Activated naive CD4-positive, alpha-beta T cell treated with anti-CD3 and anti-CD28 coated beads, Interleukin-2, amount 50 U/mL, for 72 hours (primary cell): ENCODE data around the gene CLSTN2. TPM values are rescaled to one million over a fixed set of nuclear protein-coding genes. Genes with fewer than 3 reads are reported as not detected.

ENCODE experiments used
- ATAC-seq, 2 donors: fragments of 150-1000 bp; cut with Tn5 transposase; 2 replicates each; pipeline ENCODE4 v1.10.0; 2021; ENCODE audit warnings: mild to moderate bottlenecking in 2 of 2, moderate library complexity in 2 of 2
- DNase-seq, 2 donors: peaks; one replicate each; pipeline ENCODE4 v3.0.0; 2021 to 2022; ENCODE audit warnings: low spot score in 2 of 2
- H3K27ac Mint-ChIP-seq, 2 donors: one replicate each; pipeline ENCODE4 v1.8.0; 2022; ENCODE audit warnings: mild to moderate bottlenecking in 2 of 2, mixed read lengths in 2 of 2
- H3K36me3 Mint-ChIP-seq, 2 donors: one replicate each; pipeline ENCODE4 v1.8.0; 2022; ENCODE audit warnings: mixed read lengths in 2 of 2
- H3K9me3 Mint-ChIP-seq, 2 donors: one replicate each; pipeline ENCODE4 v1.8.0; 2022; ENCODE audit warnings: mixed read lengths in 2 of 2
- total RNA-seq, 2 donors: library from RNA; stranded (reverse); gene quantifications; one replicate each; pipeline ENCODE4 v1.2.3, GENCODE V29; 2022

CLSTN2 gene
- total RNA-seq, 2 donors from 2014 or later = not detected

DNA sequence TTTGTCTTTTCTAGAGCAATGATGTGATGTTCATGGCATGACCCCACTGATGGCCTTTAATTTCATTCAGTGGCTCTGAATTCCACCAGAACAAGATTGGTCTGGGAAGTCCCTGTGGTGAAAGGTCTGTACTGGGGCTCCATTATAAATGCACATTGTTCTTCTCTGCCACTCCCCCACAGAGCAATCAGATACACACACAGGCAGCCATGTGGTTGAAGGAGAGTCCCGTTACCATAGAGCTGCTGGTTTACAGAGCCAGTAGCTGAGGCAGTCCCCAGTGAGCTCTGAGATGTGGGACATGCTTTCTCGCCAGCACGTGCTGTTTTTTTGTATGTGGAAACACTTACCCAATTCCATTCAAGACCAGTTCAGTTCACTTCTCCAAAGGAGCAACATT is 570.2 kb downstream of the CLSTN2 start:
- DNase-seq = no peak
- H3K9me3 Mint-ChIP-seq = no peaks in the 10 kb centered on the region
- ATAC-seq = no peak
- no peaks in the 10 kb centered on the region for H3K36me3 Mint-ChIP-seq
- no peak overlapping the region for H3K27ac Mint-ChIP-seq

- DNase-seq (no peak), ATAC-seq (no peak)
- Mint-ChIP-seq H3K27ac (no peak overlapping the region), H3K9me3 (no peaks in the 10 kb centered on the region), H3K36me3 (no peaks in the 10 kb centered on the region)
Observed at GRCh38 chr3:140505876-140506275, 570.9 kb downstream of the CLSTN2 start.

DNA sequence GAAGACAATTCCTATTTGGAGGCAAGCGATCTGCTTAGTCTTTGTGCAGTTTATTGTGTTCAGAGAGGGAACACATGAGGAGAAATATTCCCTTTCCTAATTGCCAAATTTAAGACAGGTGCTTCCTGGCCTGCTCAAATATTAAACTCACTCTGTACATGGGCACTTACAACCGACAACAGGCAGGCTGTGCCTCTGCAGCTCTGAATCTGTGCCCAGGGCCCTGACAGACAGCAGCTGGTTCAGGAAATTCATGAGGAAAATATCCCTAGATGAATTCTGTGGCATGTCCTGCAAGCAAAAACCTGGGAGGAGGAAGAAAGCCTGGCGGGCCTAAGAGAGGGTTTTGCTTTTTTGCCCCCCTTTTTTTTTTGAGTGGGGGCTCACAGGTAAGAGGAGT is 573.6 kb downstream of the CLSTN2 start:
- H3K9me3 Mint-ChIP-seq = peaks cover 0 to under 1% of the 10 kb centered on the region in 2 donors
- no peak overlapping the region for H3K27ac Mint-ChIP-seq
- H3K36me3 Mint-ChIP-seq = no peaks in the 10 kb centered on the region
- ATAC-seq = no peak
- no peak for DNase-seq

DNA sequence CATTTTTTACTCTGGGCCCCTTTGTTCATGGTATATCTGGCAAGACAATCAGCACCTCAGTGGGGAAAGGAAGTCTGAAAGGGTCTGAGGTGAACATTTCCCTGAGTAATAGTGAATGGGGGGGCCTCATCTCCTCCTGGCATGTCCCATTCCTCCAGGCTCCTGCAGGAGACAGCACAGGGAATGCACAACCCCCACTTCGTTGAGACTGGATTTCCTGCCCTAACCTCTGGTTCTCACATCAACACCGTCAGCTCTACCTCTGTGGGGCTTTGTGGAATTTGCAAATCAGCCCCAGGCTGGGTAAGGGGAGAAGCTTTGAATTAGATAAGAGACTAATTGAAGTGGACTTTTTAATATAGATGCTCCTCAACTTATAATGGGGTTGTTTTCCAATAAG is 574.5 kb downstream of the CLSTN2 start:
- no peak for DNase-seq
- ATAC-seq = no peak
- Mint-ChIP-seq H3K9me3 (peaks cover 0 to 3% of the 10 kb centered on the region in 2 donors), H3K36me3 (no peaks in the 10 kb centered on the region), H3K27ac (no peak overlapping the region)

DNA sequence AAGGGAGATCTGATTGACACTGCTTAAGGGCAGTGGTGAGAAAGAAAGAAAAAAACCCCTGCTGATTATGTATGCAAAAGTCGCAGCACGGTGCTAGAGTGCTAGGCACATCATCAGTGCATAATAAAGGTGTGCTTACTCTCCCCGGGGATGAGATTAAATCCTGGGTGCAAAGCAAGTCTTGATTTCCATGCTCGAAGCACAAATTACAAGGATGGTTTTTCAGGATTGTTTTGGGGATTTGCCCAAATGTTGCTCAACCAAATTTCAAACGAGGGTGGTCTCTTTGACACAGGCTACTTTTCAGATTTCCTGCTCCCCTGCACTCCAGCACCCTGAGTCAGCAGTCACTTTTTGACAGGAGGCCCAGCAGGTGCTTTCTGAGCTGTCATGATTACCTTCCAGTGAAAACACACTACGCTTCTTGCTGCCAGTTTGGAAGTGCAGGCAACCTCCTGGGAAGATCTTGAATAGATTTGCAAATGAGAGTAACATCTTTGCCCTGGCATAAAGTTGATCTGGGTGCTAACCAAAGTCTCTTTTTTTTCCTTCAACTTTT is 575.4 kb downstream of the CLSTN2 start:
- no peaks in the 10 kb centered on the region for H3K36me3 Mint-ChIP-seq
- DNase-seq = no peak
- H3K9me3 Mint-ChIP-seq = peaks cover 0 to 3% of the 10 kb centered on the region in 2 donors
- H3K27ac Mint-ChIP-seq = no peak overlapping the region
- ATAC-seq = no peak

DNA sequence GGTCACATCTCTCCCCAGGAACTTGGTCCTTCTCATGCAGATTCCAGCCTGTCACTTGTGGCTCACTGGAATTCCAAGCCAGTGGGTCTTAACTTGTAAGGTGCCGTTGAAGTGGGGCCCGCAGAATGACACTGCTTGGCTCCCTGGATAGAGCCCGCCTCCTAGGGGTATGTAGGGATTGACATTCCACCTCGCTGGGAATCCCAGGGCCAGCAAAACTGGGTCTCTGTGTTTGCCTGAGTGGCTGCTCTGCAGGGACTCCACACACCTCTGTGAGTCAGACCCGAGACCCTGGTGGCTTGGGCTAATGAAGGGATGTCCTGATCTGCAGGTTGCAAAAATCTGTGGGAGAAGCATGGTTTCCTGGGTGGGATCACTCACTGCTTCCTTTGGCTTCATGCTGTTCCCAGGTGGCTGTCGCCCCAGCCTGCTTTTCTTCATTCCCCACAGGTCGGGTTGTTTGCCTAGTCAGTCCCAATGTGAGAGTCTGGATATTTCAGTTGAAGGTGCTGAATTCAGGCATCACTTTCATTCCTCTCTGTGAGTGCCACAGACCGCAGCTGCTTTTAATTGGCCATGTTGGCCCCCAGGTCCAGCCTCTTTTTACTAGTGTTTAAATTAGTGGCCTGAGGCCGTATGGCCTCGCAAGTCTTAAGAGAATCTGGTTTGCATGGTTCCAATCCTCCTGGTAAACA is 586.9 kb downstream of the CLSTN2 start:
- no peak for ATAC-seq
- peaks cover 8 to 23% of the 10 kb centered on the region in 2 donors for H3K36me3 Mint-ChIP-seq
- H3K9me3 Mint-ChIP-seq = peaks cover 19 to 27% of the 10 kb centered on the region in 2 donors
- DNase-seq = no peak
- no peak overlapping the region for H3K27ac Mint-ChIP-seq

GRCh38 chr3:140522653-140523380 is 587.8 kb downstream of the CLSTN2 start:
- Mint-ChIP-seq H3K36me3 (peaks cover 8 to 18% of the 10 kb centered on the region in 2 donors), H3K27ac (no peak overlapping the region), H3K9me3 (peaks cover 19 to 25% of the 10 kb centered on the region in 2 donors)
- DNase-seq (no peak), ATAC-seq (no peak)

- DNase-seq (no peak), ATAC-seq (no peak)
- H3K9me3 Mint-ChIP-seq = peaks cover 15 to 19% of the 10 kb centered on the region in 2 donors
- H3K36me3 Mint-ChIP-seq = peaks cover 5 to 15% of the 10 kb centered on the region in 2 donors
- H3K27ac Mint-ChIP-seq = no peak overlapping the region
Observed at GRCh38 chr3:140523600-140523999, 588.6 kb downstream of the CLSTN2 start.

- H3K9me3 Mint-ChIP-seq = peaks cover 0 to 10% of the 10 kb centered on the region in 2 donors
- H3K27ac Mint-ChIP-seq = no peak overlapping the region
- no peaks in the 10 kb centered on the region for H3K36me3 Mint-ChIP-seq
- ATAC-seq (no peak), DNase-seq (no peak)
Observed at GRCh38 chr3:140527156-140527555, 592.2 kb downstream of the CLSTN2 start.

DNA sequence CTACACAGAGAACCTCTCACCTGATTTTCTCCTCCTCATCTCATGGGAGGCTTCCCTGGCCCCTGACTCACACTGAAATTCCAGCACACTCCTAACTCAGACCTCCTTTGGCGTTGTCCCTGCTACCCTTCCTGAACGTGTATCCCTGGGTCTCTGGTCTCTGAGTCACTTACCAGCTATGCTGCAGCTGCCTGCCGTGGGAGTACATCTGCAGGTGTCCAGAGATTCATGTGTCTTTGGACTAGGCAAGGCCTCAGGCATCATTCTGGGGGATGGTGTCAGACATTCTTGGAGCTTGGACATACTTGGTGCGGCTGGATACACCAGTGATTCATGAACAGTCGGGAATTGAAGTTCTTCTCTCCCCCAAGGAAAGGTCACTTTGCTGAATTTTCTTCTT is 594.1 kb downstream of the CLSTN2 start:
- H3K36me3 Mint-ChIP-seq = no peaks in the 10 kb centered on the region

DNA sequence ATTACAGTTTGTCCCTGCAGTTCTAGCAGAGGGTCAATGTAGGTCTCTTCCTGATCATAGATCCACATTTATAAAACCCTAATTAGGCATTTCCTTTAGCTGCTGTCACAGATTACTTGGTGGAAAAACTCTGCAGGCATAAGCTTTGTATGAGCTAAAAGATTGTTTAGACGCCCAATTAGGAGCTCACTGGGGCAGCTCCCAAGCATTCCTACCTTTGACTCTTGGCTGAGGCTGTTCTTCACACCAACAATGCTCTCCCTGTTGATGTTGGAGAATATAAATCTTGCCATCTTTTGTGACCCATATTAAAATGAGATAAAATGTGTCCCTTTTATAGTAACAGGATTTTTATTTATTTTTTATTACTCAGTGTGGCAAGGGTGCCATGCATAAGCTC is 594.6 kb downstream of the CLSTN2 start:
- no peak for ATAC-seq
- DNase-seq = no peak
- H3K27ac Mint-ChIP-seq = no peak overlapping the region
- H3K36me3 Mint-ChIP-seq = no peaks in the 10 kb centered on the region
- H3K9me3 Mint-ChIP-seq = peaks cover 0 to 4% of the 10 kb centered on the region in 2 donors

More for the DNA sequence above, 594.1 kb downstream of the CLSTN2 start:
- DNase-seq = no peak
- Mint-ChIP-seq H3K9me3 (peaks cover 0 to 4% of the 10 kb centered on the region in 2 donors), H3K27ac (no peak overlapping the region)
- ATAC-seq = no peak

DNA sequence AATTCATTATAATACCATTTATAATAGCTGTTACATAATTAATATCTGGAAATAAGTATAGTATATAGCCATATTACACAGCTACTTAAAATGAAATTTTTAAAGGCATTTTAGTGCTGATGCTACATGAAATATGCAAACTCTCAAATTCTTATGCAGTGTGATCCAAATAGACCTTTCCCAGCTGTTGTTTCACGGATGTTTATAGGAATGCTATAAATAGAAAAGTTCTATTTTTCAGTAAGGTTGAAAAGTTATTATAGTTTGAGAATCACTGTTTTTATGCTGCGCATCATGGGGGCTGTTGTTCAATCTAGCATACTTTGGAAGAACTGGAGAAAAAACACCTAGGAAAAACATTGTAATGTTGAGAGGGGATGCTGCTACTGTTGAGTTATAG is 595.1 kb downstream of the CLSTN2 start:
- no peak for DNase-seq
- no peak overlapping the region for H3K27ac Mint-ChIP-seq
- no peaks in the 10 kb centered on the region for H3K36me3 Mint-ChIP-seq
- H3K9me3 Mint-ChIP-seq = no peaks in the 10 kb centered on the region
- ATAC-seq = no peak

DNA sequence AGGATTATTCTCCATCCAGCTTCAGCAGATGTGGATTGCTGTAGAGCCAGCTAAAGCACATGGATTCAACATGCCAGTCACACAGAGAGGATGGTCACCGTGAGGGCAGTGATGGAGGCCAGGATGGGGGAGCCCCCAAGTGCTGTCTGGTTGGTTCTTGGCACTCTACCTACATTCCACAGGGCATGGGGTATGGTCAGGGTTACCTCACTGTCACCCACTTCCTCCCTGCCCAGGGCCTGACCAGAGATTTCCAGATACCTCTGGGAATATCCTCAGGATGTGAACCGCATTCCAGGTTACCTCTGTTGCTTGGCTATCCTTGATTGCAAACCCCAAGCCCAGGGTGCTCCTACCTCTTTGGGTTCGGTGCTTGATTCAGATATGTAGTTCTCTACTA is 595.6 kb downstream of the CLSTN2 start:
- H3K9me3 Mint-ChIP-seq = no peaks in the 10 kb centered on the region
- DNase-seq = no peak
- H3K36me3 Mint-ChIP-seq = no peaks in the 10 kb centered on the region
- ATAC-seq = no peak
- H3K27ac Mint-ChIP-seq = no peak overlapping the region

DNA sequence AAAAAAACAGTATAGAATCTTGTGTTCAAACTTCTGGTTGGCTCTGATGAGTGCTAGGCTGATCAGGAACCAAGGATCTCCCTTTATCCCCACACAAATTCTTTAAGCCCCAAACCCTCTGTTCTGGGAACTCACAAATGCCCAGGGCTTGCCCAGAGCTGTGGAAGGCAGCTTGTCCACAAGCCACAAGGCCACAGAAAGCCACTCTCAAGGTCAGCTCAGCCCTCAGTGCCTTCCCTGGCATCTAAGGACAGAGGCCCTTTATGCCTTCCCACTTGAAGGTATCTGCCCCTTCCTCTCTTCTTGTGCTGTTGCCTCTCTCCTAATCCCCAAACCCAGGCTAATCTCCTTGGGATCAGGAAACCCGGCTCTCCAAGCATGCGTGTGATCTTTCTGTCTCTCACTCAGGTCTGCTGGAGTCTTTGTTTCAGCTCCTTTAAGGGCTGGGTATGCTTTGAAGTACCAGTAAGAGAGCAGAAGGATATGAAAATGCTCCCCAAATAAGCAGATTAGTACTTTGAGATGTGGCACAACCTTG is 597.9 kb downstream of the CLSTN2 start:
- H3K27ac Mint-ChIP-seq = no peak overlapping the region
- ATAC-seq = no peak
- no peaks in the 10 kb centered on the region for H3K9me3 Mint-ChIP-seq
- no peak for DNase-seq
- H3K36me3 Mint-ChIP-seq = no peaks in the 10 kb centered on the region

DNA sequence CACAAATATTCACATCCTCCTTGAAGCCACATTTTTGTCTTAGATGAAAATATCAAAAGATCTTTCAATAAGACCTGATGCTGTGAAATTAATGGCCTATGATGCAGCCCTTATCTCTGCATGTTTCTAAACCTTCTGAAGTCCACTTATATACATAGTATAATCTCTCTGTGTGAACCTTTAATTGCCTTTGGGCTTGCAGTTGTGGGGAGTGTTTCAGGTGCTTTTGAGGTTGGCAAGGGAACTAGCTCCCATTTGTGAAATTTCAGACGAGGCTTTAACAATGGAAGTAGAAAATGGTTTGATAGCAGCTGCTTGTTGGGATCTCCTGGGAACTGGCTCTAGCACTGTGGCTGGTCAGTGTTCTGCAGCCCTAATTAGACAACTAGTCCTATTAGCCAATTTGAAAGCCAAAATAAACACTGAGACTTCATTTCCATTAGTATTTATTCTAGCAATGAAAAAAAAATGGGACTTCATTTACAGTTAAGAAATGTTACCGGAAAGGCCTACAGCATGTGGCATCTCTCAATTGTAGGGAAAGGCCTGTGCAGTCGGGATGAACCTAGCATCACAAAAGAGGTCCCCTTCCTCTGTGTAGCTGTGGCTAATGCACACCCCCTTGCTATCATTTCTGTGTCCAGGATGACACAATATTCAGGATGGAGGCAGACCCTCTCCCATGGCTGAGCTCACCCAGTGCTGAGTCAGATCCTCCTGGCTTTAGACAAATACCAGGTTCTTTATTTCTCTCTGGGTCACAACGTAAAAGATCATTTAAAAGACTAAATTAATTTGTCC is 602.1 kb downstream of the CLSTN2 start:
- H3K36me3 Mint-ChIP-seq = no peaks in the 10 kb centered on the region
- ATAC-seq (no peak), DNase-seq (no peak)
- H3K27ac Mint-ChIP-seq = no peak overlapping the region
- no peaks in the 10 kb centered on the region for H3K9me3 Mint-ChIP-seq

GRCh38 chr3:140537727-140538082 is 602.7 kb downstream of the CLSTN2 start:
- no peak for ATAC-seq
- H3K36me3 Mint-ChIP-seq = no peaks in the 10 kb centered on the region
- H3K9me3 Mint-ChIP-seq = no peaks in the 10 kb centered on the region
- H3K27ac Mint-ChIP-seq = no peak overlapping the region
- DNase-seq = no peak

GRCh38 chr3:140540262-140540661 is 605.3 kb downstream of the CLSTN2 start:
- DNase-seq (no peak), ATAC-seq (no peak)
- no peak overlapping the region for H3K27ac Mint-ChIP-seq
- no peaks in the 10 kb centered on the region for H3K9me3 Mint-ChIP-seq
- no peaks in the 10 kb centered on the region for H3K36me3 Mint-ChIP-seq
